Testis (tissue), 2 donors: ENCODE results near the gene GYG2.

Source experiments
- POLR2A ChIP-seq: fragments of 450-650 bp; IDR thresholded peaks from one replicate; pipeline ENCODE4 v1.6.1; 2017; ENCODE audit warnings: antibody characterized with exemption, mild to moderate bottlenecking, moderate library complexity
- TF ChIP-seq, protein P1 (sequence below), 3 experiments: fragments of 450-650 bp in 2 of 3; fragments of 200-600 bp in 1 of 3; sonication (generic) in 1 of 3; IDR thresholded peaks; one replicate each; pipeline ENCODE4 v1.5.1; 2016 to 2019; ENCODE audit warnings: antibody characterized with exemption in 3 of 3, mild to moderate bottlenecking in 2 of 3, moderate library complexity in 1 of 3

DNA sequence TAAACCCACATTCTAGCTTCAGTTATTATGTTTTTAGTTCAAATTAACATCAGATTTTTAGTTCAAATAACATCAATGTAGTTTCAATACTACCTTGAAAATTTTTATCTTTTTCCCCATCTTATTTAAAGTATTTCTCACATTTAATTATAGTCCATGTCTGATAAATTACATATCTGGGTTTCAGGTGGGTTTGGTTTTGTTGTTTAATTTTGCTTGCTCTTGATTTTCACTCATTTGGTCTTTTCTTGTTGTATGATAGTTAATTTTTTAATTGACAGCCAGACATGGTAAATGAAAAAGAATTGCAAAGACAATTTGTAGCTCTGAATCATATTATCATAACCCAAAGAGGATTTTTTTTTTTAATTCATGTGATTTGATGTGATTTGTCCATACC lies 41.9 kb downstream of the GYG2 start:
- TF ChIP-seq, protein P1, sequence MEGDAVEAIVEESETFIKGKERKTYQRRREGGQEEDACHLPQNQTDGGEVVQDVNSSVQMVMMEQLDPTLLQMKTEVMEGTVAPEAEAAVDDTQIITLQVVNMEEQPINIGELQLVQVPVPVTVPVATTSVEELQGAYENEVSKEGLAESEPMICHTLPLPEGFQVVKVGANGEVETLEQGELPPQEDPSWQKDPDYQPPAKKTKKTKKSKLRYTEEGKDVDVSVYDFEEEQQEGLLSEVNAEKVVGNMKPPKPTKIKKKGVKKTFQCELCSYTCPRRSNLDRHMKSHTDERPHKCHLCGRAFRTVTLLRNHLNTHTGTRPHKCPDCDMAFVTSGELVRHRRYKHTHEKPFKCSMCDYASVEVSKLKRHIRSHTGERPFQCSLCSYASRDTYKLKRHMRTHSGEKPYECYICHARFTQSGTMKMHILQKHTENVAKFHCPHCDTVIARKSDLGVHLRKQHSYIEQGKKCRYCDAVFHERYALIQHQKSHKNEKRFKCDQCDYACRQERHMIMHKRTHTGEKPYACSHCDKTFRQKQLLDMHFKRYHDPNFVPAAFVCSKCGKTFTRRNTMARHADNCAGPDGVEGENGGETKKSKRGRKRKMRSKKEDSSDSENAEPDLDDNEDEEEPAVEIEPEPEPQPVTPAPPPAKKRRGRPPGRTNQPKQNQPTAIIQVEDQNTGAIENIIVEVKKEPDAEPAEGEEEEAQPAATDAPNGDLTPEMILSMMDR (IDR thresholded peaks at IDR 0.05), result no peak
- no peak for TF ChIP-seq POLR2A
